GM12878 (cell line): Measurements from ENCODE around the gene LCAT. TPM values are rescaled to one million over a fixed set of nuclear protein-coding genes. Genes with fewer than 3 reads are reported as not detected.
A peak's percentile ranks its signal among the peaks of the same experiment; 100 is the strongest.

Experiments
- ATAC-seq: fragments of 200-7000 bp; cut with Tn5 transposase; 3 replicates; pipeline ENCODE4 v1.9.1; 2020; ENCODE audit warnings: mild to moderate bottlenecking, moderate library complexity
- BruUV-seq: library from RNA; stranded (reverse); fragments of 400-500 nt; replicated peaks from 2 replicates; lab custom pipeline; 2021; lab: Mats Ljungman, UMichigan
- CTCF ChIA-PET: fragments of 300-600 bp; sonication (Branson Sonifier 250); formaldehyde crosslinking; extraction: SDS; loops from one replicate; lab custom pipeline; 2021; ENCODE audit warnings: inconsistent platforms; lab: Yijun Ruan, JAX
- POLR2A ChIA-PET: fragments of 350-600 bp; formaldehyde crosslinking; extraction: SDS; loops from one replicate; lab custom pipeline; 2021; ENCODE audit warnings: inconsistent platforms; lab: Charles Lee
- RAD21 ChIA-PET: fragments of 300-600 bp; sonication (Branson Sonifier 250); formaldehyde crosslinking; loops from one replicate; lab custom pipeline; 2023; ENCODE audit warnings: antibody characterized with exemption; ENCODE audit not compliant: unreplicated experiment; lab: Charles Lee
- SMC1A ChIA-PET: fragments of 300-600 bp; sonication (Branson Sonifier 250); formaldehyde crosslinking; loops from one replicate; lab custom pipeline; 2023; ENCODE audit not compliant: unreplicated experiment, uncharacterized antibody; lab: Charles Lee
- DNase-seq: peaks from one replicate; pipeline ENCODE4 v3.0.0-alpha.2; 2011; ENCODE audit warnings: low read depth, low spot score
- FAIRE-seq: peaks from 3 replicates; lab custom pipeline; 2011; peaks lifted over from hg19 to GRCh38; lab: Jason Lieb, UNC
- H2AFZ ChIP-seq: 2 replicates; pipeline ENCODE4 v1.6.0; 2011; ENCODE audit warnings: low read depth, low read length, control low read depth; ENCODE audit not compliant: control insufficient read depth
- H3K27ac ChIP-seq: 2 replicates; pipeline ENCODE4 v1.5.1; 2011; ENCODE audit warnings: control low read depth; ENCODE audit not compliant: control insufficient read depth, insufficient read depth
- H3K27me3 ChIP-seq, 2 experiments: replicated peaks in 1 of 2; 2 replicates each; pipeline versions ENCODE4 v1.6.0 to v1.6.1; 2011; ENCODE audit warnings: low read length in 1 of 2; ENCODE audit not compliant: control insufficient read depth in 2 of 2, insufficient read depth in 2 of 2
- H3K36me3 ChIP-seq, 2 experiments: 2 replicates each; pipeline ENCODE4 v1.5.1; 2011; ENCODE audit warnings: low read length in 1 of 2; ENCODE audit not compliant: control insufficient read depth in 2 of 2, insufficient read depth in 2 of 2
- H3K4me1 ChIP-seq: 2 replicates; pipeline ENCODE4 v1.6.1; 2011; ENCODE audit warnings: mild to moderate bottlenecking, low read length, moderate library complexity, mixed read lengths; ENCODE audit not compliant: control insufficient read depth, insufficient read depth
- H3K4me2 ChIP-seq: 2 replicates; pipeline ENCODE4 v1.6.0; 2011; ENCODE audit warnings: control low read depth; ENCODE audit not compliant: control insufficient read depth, insufficient read depth
- H3K4me3 ChIP-seq: fragments of 200-600 bp; sonication (generic); 2 replicates; pipeline ENCODE4 v1.5.1; 2016
- H3K79me2 ChIP-seq: 2 replicates; pipeline ENCODE4 v1.6.0; 2011; ENCODE audit warnings: low read length; ENCODE audit not compliant: control insufficient read depth, insufficient read depth
- H3K9ac ChIP-seq: 2 replicates; pipeline ENCODE4 v1.8.0; 2011; ENCODE audit warnings: low read length, control low read depth, mixed read lengths; ENCODE audit not compliant: control insufficient read depth, insufficient read depth
- H3K9me3 ChIP-seq: replicated peaks from 3 replicates; pipeline ENCODE4 v1.5.1; 2011; ENCODE audit warnings: mild to moderate bottlenecking, low read length; ENCODE audit not compliant: control insufficient read depth, insufficient read depth
- H4K20me1 ChIP-seq: 2 replicates; pipeline ENCODE4 v1.6.0; 2011; ENCODE audit not compliant: control insufficient read depth, insufficient read depth
- MTA2 ChIP-seq: fragments of 450-650 bp; IDR thresholded peaks from 2 replicates; pipeline ENCODE4 v1.6.1; 2016; ENCODE audit warnings: low read depth, mild to moderate bottlenecking, moderate library complexity
- MTA3 ChIP-seq: IDR thresholded peaks from 2 replicates; pipeline ENCODE4 v1.6.1; 2012; ENCODE audit warnings: low read length, inconsistent platforms, borderline replicate concordance
- POLR2A ChIP-seq: IDR thresholded peaks from 2 replicates; pipeline ENCODE4 v1.6.1; 2011; ENCODE audit warnings: low read depth, mild to moderate bottlenecking, low read length
- POLR2AphosphoS5 ChIP-seq: IDR thresholded peaks from 2 replicates; pipeline ENCODE4 v1.6.1; 2011; ENCODE audit warnings: mild to moderate bottlenecking, low read length, inconsistent platforms
- ZZZ3 ChIP-seq: IDR thresholded peaks from 2 replicates; pipeline ENCODE4 v1.6.1; 2011; ENCODE audit warnings: low read depth; ENCODE audit not compliant: control insufficient read depth, insufficient read length
- WGBS: methylation state at CpG from one replicate; pipeline ENCODE4 v1.1.6; 2016; ENCODE audit warnings: low lambda C conversion rate; ENCODE audit not compliant: insufficient replicate concordance, insufficient coverage; ENCODE audit errors: missing lambda C conversion rate; 5-methylcytosine and 5-hydroxymethylcytosine counted together
- in situ Hi-C: fragments of 300-500 bp; cut with MboI; formaldehyde crosslinking; loops from 9 replicates; pipeline ENCODE4 v1.14.3; 2018; ENCODE audit warnings: mixed read lengths
- intact Hi-C: fragments of 100-400 bp; cut with micrococcal nuclease; formaldehyde crosslinking; loops from one replicate; pipeline ENCODE4 v1.14.2; 2022; ENCODE audit not compliant: unreplicated experiment
- polyA plus RNA-seq, 11 experiments: library from polyadenylated mRNA; depleted of rRNA in 4 of 11; unstranded in 6 of 11; stranded (reverse) in 5 of 11; fragments of >200 nt; fragmentation: Nextera tagmentation in 4 of 11; fragmentation: Illumina TruSeq in 1 of 11; extraction: Ambion mirVana in 4 of 11; extraction: Trizol in 1 of 11; gene quantifications; 1 replicate in 1 of 11; 2 replicates in 10 of 11; pipeline versions ENCODE4 v1.2.1 to v1.2.3, GENCODE V29; 2011 to 2016; ENCODE audit warnings: inconsistent platforms in 2 of 11, missing spikeins in 2 of 11, low read depth in 1 of 11
- total RNA-seq, 4 experiments: library from RNA; depleted of rRNA in 3 of 4; stranded (reverse); fragments of >200 nt in 3 of 4; fragmentation: Illumina TruSeq in 1 of 4; extraction: Trizol in 1 of 4; gene quantifications; 2 replicates each; pipeline versions ENCODE4 v1.2.1 to v1.2.3, GENCODE V29; 2013 to 2021

Gene LCAT
- total and polyA plus RNA-seq, 10 of the 15 experiments (the other 5 are each of a cell fraction or from before 2014, with no cell fraction given), result 0.61 to 11.7 (median 3.3) TPM

DNA sequence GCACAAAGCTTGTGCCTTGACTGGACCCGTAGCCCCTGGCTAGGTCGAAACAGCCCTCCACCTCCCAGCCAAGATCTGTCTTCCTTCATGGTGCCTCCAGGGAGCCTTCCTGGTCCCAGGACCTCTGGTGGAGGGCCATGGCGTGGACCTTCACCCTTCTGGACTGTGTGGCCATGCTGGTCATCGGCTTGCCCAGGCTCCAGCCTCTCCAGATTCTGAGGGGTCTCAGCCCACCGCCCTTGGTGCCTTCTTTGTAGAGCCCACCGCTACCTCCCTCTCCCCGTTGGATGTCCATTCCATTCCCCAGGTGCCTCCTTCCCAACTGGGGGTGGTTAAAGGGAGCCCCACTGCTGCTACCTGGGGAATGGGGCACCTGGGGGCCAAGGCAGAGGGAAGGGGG is 15.8 kb downstream of the LCAT start:
- no peaks in the 10 kb centered on the region for H3K9me3 ChIP-seq
- no TSS peak for BruUV-seq
- no peak for DNase-seq
- H3K4me1 ChIP-seq, result no peaks in the 10 kb centered on the region; the same call in 1 of the 2 replicates
- ATAC-seq, result peak; percentile 4
- ChIA-PET CTCF (interaction anchor here (0.5 to 3.7 kb wide), 11 partner anchors 8 to 408 kb away, joined by 3 to 18 read pairs (median 5); partner anchors contain the start of genes NRN1L and PSMB10), POLR2A (no interaction called here), SMC1A (interaction anchor here (1.2 to 1.5 kb wide), 2 partner anchors 44 to 112 kb away, joined by 3 to 6 read pairs; partner anchors contain the start of gene NRN1L)
- TF ChIP-seq POLR2AphosphoS5 (0 out of 2 replicates have a peak, but pooled peaks have one; percentile 3), MTA2 (no peak)
- TF ChIP-seq, all 136 proteins: peak for 1
- RAD21 ChIA-PET, result interaction anchor here (0.6 to 1.1 kb wide), 2 partner anchors 113 to 255 kb away, joined by 4 read pairs; no protein-coding TSS in a partner anchor
- no peaks in the 10 kb centered on the region for H3K27me3 ChIP-seq
- H3K79me2 ChIP-seq, result no peaks in the 10 kb centered on the region
- no peak overlapping the region for H2AFZ ChIP-seq
- 46% methylated on average over 7 of the region's 7 CpGs for WGBS
- intact Hi-C loops, result loop anchor here (1.0 to 10.0 kb wide), 4 partner anchors 36 to 403 kb away; partner anchors contain the start of genes PSKH1 and RIPOR1
- H4K20me1 ChIP-seq, result no peaks in the 10 kb centered on the region
- no peak overlapping the region for H3K9ac ChIP-seq
- no peak overlapping the region for H3K27ac ChIP-seq
- no peak for FAIRE-seq
- no peak overlapping the region for H3K4me3 ChIP-seq
- in situ Hi-C loops, result loop anchor here (5.0 kb wide), 2 partner anchors 111 to 251 kb away; no protein-coding TSS in a partner anchor
- peaks cover 5 to 24% of the 10 kb centered on the region in 2 experiments; a peak in 3 of 4 replicates for H3K36me3 ChIP-seq
- no peak overlapping the region for H3K4me2 ChIP-seq

- Histone ChIP-seq H3K36me3 (peaks cover under 1 to 22% of the 10 kb centered on the region in 2 experiments; a peak in 3 of 4 replicates), H3K27me3 (no peaks in the 10 kb centered on the region), H3K4me3 (no peak overlapping the region), H3K79me2 (no peaks in the 10 kb centered on the region), H3K4me1 (no peaks in the 10 kb centered on the region; the same call in 1 of the 2 replicates), H3K4me2 (no peak overlapping the region), H3K9ac (no peak overlapping the region), H3K9me3 (no peaks in the 10 kb centered on the region), H3K27ac (no peak overlapping the region), H4K20me1 (no peaks in the 10 kb centered on the region), H2AFZ (no peak overlapping the region)
- FAIRE-seq (no peak), ATAC-seq (no peak), DNase-seq (no peak)
- ChIA-PET RAD21 (no interaction called here), CTCF (interaction anchor here (0.5 to 2.5 kb wide), 6 partner anchors 8 to 406 kb away, joined by 4 to 10 read pairs (median 6); no protein-coding TSS in a partner anchor), POLR2A (interaction anchor here (0.5 kb wide), 2 partner anchors 11 to 112 kb away, joined by 3 to 4 read pairs; no protein-coding TSS in a partner anchor), SMC1A (interaction anchor here (0.9 to 1.3 kb wide), 2 partner anchors 8 to 113 kb away, joined by 3 read pairs; no protein-coding TSS in a partner anchor)
- in situ Hi-C loops, result loop anchor here (5.0 kb wide), 2 partner anchors 110 to 250 kb away; no protein-coding TSS in a partner anchor
- TF ChIP-seq ZZZ3, result no peak
- 0 out of 2 replicates have a peak, but pooled peaks have one; percentile 15 for TF ChIP-seq MTA3
- peak; percentile 72 for TF ChIP-seq POLR2A
- intact Hi-C loops, result loop anchor here (5.0 to 10.0 kb wide), 2 partner anchors 35 to 403 kb away; partner anchors contain the start of genes PSKH1 and RIPOR1
- 89% methylated on average over 22 of the region's 22 CpGs for WGBS
- BruUV-seq, result no TSS peak
Observed at GRCh38 chr16:67927131-67927941, 16.6 kb downstream of the LCAT start.
